Myocyte (in vitro differentiated cells): ENCODE measurements around the gene PCSK2. TPM values are rescaled to one million over a fixed set of nuclear protein-coding genes. Genes with fewer than 3 reads are reported as not detected.

Experiments used
- DNase-seq: peaks from one replicate; pipeline ENCODE4 v3.0.0-alpha.2; 2012; ENCODE audit warnings: low read depth
- total RNA-seq: library from RNA; depleted of rRNA; stranded (reverse); fragments of >200 nt; gene quantifications from 2 replicates; pipeline ENCODE4 v1.2.3, GENCODE V29; 2014

PCSK2 gene
- total RNA-seq, 1 donor from 2014 or later: 0.35 TPM

GRCh38 chr20:17236766-17237165 lies 9.9 kb downstream of the PCSK2 start:
- no peak for DNase-seq

GRCh38 chr20:17248224-17248623 lies 21.4 kb downstream of the PCSK2 start:
- no peak for DNase-seq

GRCh38 chr20:17262786-17263185 lies 35.9 kb downstream of the PCSK2 start:
- DNase-seq: no peak

GRCh38 chr20:17273717-17274116 lies 46.9 kb downstream of the PCSK2 start:
- DNase-seq: no peak

GRCh38 chr20:17276101-17276500 lies 49.3 kb downstream of the PCSK2 start:
- no peak for DNase-seq

GRCh38 chr20:17281478-17281877 lies 54.6 kb downstream of the PCSK2 start:
- DNase-seq: peak; percentile 8

- DNase-seq: no peak
Observed at GRCh38 chr20:17282501-17282900, 55.7 kb downstream of the PCSK2 start.

GRCh38 chr20:17287503-17287902 lies 60.7 kb downstream of the PCSK2 start:
- DNase-seq: no peak

- DNase-seq: no peak
Observed at GRCh38 chr20:17287998-17288397, 61.2 kb downstream of the PCSK2 start.

GRCh38 chr20:17295151-17295726 lies 68.4 kb downstream of the PCSK2 start:
- DNase-seq: no peak

GRCh38 chr20:17295991-17296390 lies 69.2 kb downstream of the PCSK2 start:
- DNase-seq: no peak

GRCh38 chr20:17298171-17298570 lies 71.3 kb downstream of the PCSK2 start:
- DNase-seq: no peak

GRCh38 chr20:17298751-17299150 lies 71.9 kb downstream of the PCSK2 start:
- no peak for DNase-seq

GRCh38 chr20:17300113-17300512 lies 73.3 kb downstream of the PCSK2 start:
- no peak for DNase-seq

GRCh38 chr20:17304774-17305173 lies 77.9 kb downstream of the PCSK2 start:
- DNase-seq: no peak

- no peak for DNase-seq
Observed at GRCh38 chr20:17306427-17306826, 79.6 kb downstream of the PCSK2 start.

GRCh38 chr20:17314264-17314663 lies 87.4 kb downstream of the PCSK2 start:
- DNase-seq: no peak

- no peak for DNase-seq
Observed at GRCh38 chr20:17315407-17316231, 88.8 kb downstream of the PCSK2 start.

- DNase-seq: no peak
Observed at GRCh38 chr20:17316316-17317038, 89.6 kb downstream of the PCSK2 start.

GRCh38 chr20:17317341-17317740 lies 90.5 kb downstream of the PCSK2 start:
- no peak for DNase-seq

- DNase-seq: no peak
Observed at GRCh38 chr20:17320456-17320855, 93.6 kb downstream of the PCSK2 start.

- DNase-seq: no peak
Observed at GRCh38 chr20:17326096-17326495, 99.3 kb downstream of the PCSK2 start.
